ENCODE measurements around the gene TBC1D5. TPM values are rescaled to one million over a fixed set of nuclear protein-coding genes. Genes with fewer than 3 reads are reported as not detected.

The TBC1D5 gene
- total RNA-seq, 1 experiment from 2014 or later = 33.9 TPM

DNA sequence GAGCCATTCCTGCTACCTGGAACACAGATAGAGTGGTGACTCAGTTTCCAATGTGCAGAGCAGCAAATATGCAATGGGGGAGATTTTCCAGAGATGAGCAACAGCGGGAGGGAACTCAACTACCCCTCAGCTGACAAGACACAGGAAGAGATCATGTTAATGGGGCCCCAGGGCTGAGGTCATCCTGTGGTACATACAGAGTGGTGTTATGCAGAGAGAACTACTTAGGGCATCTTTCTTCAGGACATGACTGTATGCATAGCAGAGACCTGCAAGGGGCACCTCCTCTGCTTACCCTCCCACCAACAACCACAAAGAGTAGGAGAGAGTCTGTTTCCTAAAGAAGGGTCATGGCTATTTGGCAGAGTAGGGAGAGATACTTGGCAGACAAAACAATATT lies 6.8 kb upstream of the TBC1D5 start:
- Histone ChIP-seq H3K4me3 (replicated peaks in 1 of 2; ENCODE audit: low read depth in 1 of 2, low read length in 2 of 2) (no peak overlapping the region), H2AFZ (ENCODE audit: low read depth, low read length, poor library complexity, severe bottlenecking) (no peak overlapping the region)
- BruUV-seq (replicated peaks) = no TSS peak

DNA sequence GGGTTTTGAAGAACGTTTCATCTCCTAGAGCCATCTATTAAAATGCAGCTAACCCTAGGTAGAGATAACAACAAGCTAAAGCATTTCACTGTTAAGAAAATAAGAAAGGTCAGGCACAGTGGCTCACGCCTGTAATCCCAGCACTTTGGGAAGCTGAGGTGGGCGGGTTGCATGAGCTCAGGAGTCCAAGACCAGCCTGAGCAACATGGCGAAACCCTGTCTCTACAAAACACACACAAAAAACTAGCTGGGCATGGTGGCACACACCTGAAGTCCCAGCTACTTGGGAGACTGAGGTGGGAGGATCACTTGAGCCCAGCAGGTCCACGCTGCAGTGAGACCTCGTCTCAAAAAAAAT lies 5.4 kb upstream of the TBC1D5 start:
- H2AFZ ChIP-seq (ENCODE audit: low read depth, low read length, poor library complexity, severe bottlenecking) = no peak overlapping the region
- ATAC-seq = no peak
- H4K20me1 ChIP-seq (ENCODE audit: insufficient read depth) = no peaks in the 10 kb centered on the region
- H3K4me1 ChIP-seq (ENCODE audit: control insufficient read depth in 1 of 2, insufficient read depth in 2 of 2, low read length in 2 of 2) = peaks cover 5 to 8% of the 10 kb centered on the region in 2 experiments; a peak in 2 of 4 replicates
- no peaks in the 10 kb centered on the region for H3K9me3 ChIP-seq (ENCODE audit: control insufficient read depth in 1 of 2, insufficient read depth in 1 of 2, low read depth in 1 of 2, low read length in 2 of 2)
- no peaks in the 10 kb centered on the region for H3K79me2 ChIP-seq (ENCODE audit: insufficient read depth, low read length)
- no peaks in the 10 kb centered on the region for H3K36me3 ChIP-seq (ENCODE audit: control insufficient read depth in 1 of 2, insufficient read depth in 2 of 2, low read length in 2 of 2)
- no peak overlapping the region for H3K27ac ChIP-seq (ENCODE audit: low read depth, low read length)
- no peak overlapping the region for H3K9ac ChIP-seq (ENCODE audit: low read length)
- BruUV-seq (replicated peaks) = no TSS peak
- H3K4me2 ChIP-seq (ENCODE audit: low read length) = no peak overlapping the region
- no peak overlapping the region for H3K4me3 ChIP-seq (replicated peaks in 1 of 2; ENCODE audit: low read depth in 1 of 2, low read length in 2 of 2)
- DNase-seq (ENCODE audit: low read depth, low spot score) = no peak
- no peaks in the 10 kb centered on the region for H3K9me2 ChIP-seq (ENCODE audit: insufficient read depth)
- RAD21 ChIA-PET (ENCODE audit: low non-redundant PET in 1 of 2, low total read pairs in 2 of 2, uncharacterized antibody in 2 of 2, unreplicated experiment in 2 of 2) = no interaction called here
- intact Hi-C loops (cut with micrococcal nuclease) = no loop called here
- H3K27me3 ChIP-seq (ENCODE audit: insufficient read depth, low read length) = no peaks in the 10 kb centered on the region
- POLR2A ChIA-PET = no interaction called here
- CTCF ChIA-PET = no interaction called here
- no peak for TF ChIP-seq YY1 (IDR thresholded peaks at IDR 0.05; ENCODE audit: extremely low read depth, insufficient replicate concordance, low read depth, low read length)
- no peak for TF ChIP-seq EGR1 (IDR thresholded peaks at IDR 0.05; ENCODE audit: low read depth)
- TF ChIP-seq JUND (IDR thresholded peaks at IDR 0.05) = no peak
- no peak for TF ChIP-seq CEBPB (IDR thresholded peaks at IDR 0.05; ENCODE audit: low read depth)
- no peak for TF ChIP-seq SRF (IDR thresholded peaks at IDR 0.05; ENCODE audit: low read depth)
- TF ChIP-seq, protein P1, sequence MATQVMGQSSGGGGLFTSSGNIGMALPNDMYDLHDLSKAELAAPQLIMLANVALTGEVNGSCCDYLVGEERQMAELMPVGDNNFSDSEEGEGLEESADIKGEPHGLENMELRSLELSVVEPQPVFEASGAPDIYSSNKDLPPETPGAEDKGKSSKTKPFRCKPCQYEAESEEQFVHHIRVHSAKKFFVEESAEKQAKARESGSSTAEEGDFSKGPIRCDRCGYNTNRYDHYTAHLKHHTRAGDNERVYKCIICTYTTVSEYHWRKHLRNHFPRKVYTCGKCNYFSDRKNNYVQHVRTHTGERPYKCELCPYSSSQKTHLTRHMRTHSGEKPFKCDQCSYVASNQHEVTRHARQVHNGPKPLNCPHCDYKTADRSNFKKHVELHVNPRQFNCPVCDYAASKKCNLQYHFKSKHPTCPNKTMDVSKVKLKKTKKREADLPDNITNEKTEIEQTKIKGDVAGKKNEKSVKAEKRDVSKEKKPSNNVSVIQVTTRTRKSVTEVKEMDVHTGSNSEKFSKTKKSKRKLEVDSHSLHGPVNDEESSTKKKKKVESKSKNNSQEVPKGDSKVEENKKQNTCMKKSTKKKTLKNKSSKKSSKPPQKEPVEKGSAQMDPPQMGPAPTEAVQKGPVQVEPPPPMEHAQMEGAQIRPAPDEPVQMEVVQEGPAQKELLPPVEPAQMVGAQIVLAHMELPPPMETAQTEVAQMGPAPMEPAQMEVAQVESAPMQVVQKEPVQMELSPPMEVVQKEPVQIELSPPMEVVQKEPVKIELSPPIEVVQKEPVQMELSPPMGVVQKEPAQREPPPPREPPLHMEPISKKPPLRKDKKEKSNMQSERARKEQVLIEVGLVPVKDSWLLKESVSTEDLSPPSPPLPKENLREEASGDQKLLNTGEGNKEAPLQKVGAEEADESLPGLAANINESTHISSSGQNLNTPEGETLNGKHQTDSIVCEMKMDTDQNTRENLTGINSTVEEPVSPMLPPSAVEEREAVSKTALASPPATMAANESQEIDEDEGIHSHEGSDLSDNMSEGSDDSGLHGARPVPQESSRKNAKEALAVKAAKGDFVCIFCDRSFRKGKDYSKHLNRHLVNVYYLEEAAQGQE (IDR thresholded peaks at IDR 0.05; ENCODE audit: low read depth) = no peak
- TF ChIP-seq EZH2phosphoT487 (IDR thresholded peaks at IDR 0.05; ENCODE audit: borderline replicate concordance) = no peak
- TF ChIP-seq ZNF274 (IDR thresholded peaks at IDR 0.05; ENCODE audit: low read depth, low read length) = no peak
- TF ChIP-seq TCF7L2 (IDR thresholded peaks at IDR 0.05; ENCODE audit: borderline replicate concordance, extremely low read depth, insufficient read depth, insufficient read length) = no peak
- TF ChIP-seq POLR2AphosphoS5 (IDR thresholded peaks at IDR 0.05; ENCODE audit: low read depth, low read length) = no peak
- no peak for TF ChIP-seq SIN3A (IDR thresholded peaks at IDR 0.05; ENCODE audit: low read depth)
- TF ChIP-seq EZH2 (IDR thresholded peaks at IDR 0.05) = no peak
- TF ChIP-seq, protein P2, sequence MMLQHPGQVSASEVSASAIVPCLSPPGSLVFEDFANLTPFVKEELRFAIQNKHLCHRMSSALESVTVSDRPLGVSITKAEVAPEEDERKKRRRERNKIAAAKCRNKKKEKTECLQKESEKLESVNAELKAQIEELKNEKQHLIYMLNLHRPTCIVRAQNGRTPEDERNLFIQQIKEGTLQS (IDR thresholded peaks at IDR 0.05) = no peak
- no peak for TF ChIP-seq RAD21 (IDR thresholded peaks at IDR 0.05; ENCODE audit: low read depth)
- no peak for TF ChIP-seq SP1 (IDR thresholded peaks at IDR 0.05; ENCODE audit: low read depth)

More for the DNA sequence above, 6.8 kb upstream of the TBC1D5 start:
- H3K9me3 ChIP-seq (ENCODE audit: control insufficient read depth in 1 of 2, insufficient read depth in 1 of 2, low read depth in 1 of 2, low read length in 2 of 2) = no peaks in the 10 kb centered on the region
- H3K27me3 ChIP-seq (ENCODE audit: insufficient read depth, low read length) = no peaks in the 10 kb centered on the region
- RAD21 ChIA-PET (ENCODE audit: low non-redundant PET in 1 of 2, low total read pairs in 2 of 2, uncharacterized antibody in 2 of 2, unreplicated experiment in 2 of 2) = no interaction called here
- intact Hi-C loops (cut with micrococcal nuclease) = no loop called here
- no peaks in the 10 kb centered on the region for H3K36me3 ChIP-seq (ENCODE audit: control insufficient read depth in 1 of 2, insufficient read depth in 2 of 2, low read length in 2 of 2)
- no peaks in the 10 kb centered on the region; a peak in 1 of 4 replicates for H3K4me1 ChIP-seq (ENCODE audit: control insufficient read depth in 1 of 2, insufficient read depth in 2 of 2, low read length in 2 of 2)
- DNase-seq (ENCODE audit: low read depth, low spot score) (no peak), ATAC-seq (no peak)
- no peak overlapping the region for H3K4me2 ChIP-seq (ENCODE audit: low read length)
- no peaks in the 10 kb centered on the region for H3K9me2 ChIP-seq (ENCODE audit: insufficient read depth)
- POLR2A ChIA-PET = no interaction called here
- no peaks in the 10 kb centered on the region for H3K79me2 ChIP-seq (ENCODE audit: insufficient read depth, low read length)
- no peaks in the 10 kb centered on the region for H4K20me1 ChIP-seq (ENCODE audit: insufficient read depth)
- H3K27ac ChIP-seq (ENCODE audit: low read depth, low read length) = no peak overlapping the region
- CTCF ChIA-PET = no interaction called here
- H3K9ac ChIP-seq (ENCODE audit: low read length) = no peak overlapping the region
- TF ChIP-seq, protein P2 (IDR thresholded peaks at IDR 0.05) = no peak
- no peak for TF ChIP-seq YY1 (IDR thresholded peaks at IDR 0.05; ENCODE audit: extremely low read depth, insufficient replicate concordance, low read depth, low read length)
- no peak for TF ChIP-seq SRF (IDR thresholded peaks at IDR 0.05; ENCODE audit: low read depth)
- no peak for TF ChIP-seq CBX3 (IDR thresholded peaks at IDR 0.05; ENCODE audit: low read depth)
- no peak for TF ChIP-seq EZH2phosphoT487 (IDR thresholded peaks at IDR 0.05; ENCODE audit: borderline replicate concordance)
- no peak for TF ChIP-seq ELF1 (IDR thresholded peaks at IDR 0.05; ENCODE audit: borderline replicate concordance, low read depth)
- no peak for TF ChIP-seq EZH2 (IDR thresholded peaks at IDR 0.05)
- TF ChIP-seq POLR2A (IDR thresholded peaks at IDR 0.05; ENCODE audit: borderline replicate concordance, extremely low read depth, insufficient read depth, insufficient read length) = no peak
- no peak for TF ChIP-seq ZNF274 (IDR thresholded peaks at IDR 0.05; ENCODE audit: low read depth, low read length)
- no peak for TF ChIP-seq JUND (IDR thresholded peaks at IDR 0.05)
- TF ChIP-seq CEBPB (IDR thresholded peaks at IDR 0.05; ENCODE audit: low read depth) = no peak
- TF ChIP-seq SIN3A (IDR thresholded peaks at IDR 0.05; ENCODE audit: low read depth) = no peak

All from HCT116 (cell line).